22Rv1 (cell line): ENCODE results near the gene OTOP1.
"Not testable (repeated sequence)": the region's sequence is repeated elsewhere in the genome, so short reads cannot be mapped to it uniquely, and the experiment has no call there.

ENCODE experiments used
- H3K27ac ChIP-seq: fragments of 450-650 bp; 2 replicates; pipeline ENCODE4 v1.5.1; 2017
- CTCF ChIP-seq: fragments of 450-650 bp; IDR thresholded peaks from 2 replicates; pipeline ENCODE4 v1.5.1; 2017; ENCODE audit warnings: mild to moderate bottlenecking
- ZFX ChIP-seq: fragments of 450-650 bp; IDR thresholded peaks from 2 replicates; pipeline ENCODE4 v1.6.1; 2017; ENCODE audit warnings: antibody characterized with exemption, borderline replicate concordance

OTOP1 gene

DNA sequence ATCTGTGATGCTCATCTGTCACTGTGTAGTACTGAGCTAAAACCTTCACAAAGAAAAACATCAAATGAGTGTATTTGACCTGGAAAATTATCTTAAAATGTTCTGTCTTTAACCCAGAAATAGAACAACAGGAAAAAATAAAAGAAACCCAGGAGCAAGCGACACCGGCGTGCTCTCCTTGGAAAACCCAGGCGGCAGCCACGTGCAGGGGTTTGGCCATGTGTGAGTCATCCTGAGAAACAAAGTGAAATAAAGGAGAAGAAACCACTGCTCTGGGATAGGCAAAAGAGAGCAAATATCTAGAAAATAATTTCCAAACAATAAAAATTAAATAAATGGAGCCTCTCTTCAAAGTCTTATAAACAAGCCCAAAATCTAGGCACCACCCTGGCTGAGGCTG is 41.3 kb upstream of the OTOP1 start:
- no peak for TF ChIP-seq ZFX
- TF ChIP-seq CTCF = no peak
- H3K27ac ChIP-seq = no peak overlapping the region

DNA sequence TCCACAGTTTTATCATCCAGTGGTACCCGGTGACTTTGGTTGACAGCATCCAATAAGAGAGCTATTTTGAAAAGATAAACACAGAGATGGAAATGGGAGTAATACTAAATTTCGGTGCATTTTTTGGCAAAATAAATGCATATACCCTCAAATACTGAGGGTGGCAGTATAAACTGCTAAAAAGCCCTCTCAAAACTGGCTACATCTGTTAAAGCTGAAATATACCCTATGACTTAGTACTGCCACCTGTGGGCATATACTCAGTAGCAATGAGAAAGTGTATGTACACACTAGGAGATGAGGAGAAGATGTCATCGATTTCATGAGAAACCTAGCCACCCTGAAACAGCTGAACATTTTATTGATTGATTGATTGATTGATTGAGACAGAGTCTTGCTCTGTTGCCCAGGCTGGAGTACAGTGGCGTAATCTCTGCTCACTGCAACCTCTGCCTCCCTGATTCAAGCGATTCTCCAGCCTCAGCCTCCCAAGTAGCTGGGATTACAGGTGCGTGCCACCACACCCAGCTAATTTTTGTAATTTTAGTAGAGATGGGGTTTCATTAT is 33.5 kb upstream of the OTOP1 start:
- no peak overlapping the region for H3K27ac ChIP-seq
- TF ChIP-seq CTCF (peak; percentile 28), ZFX (no peak)

GRCh38 chr4:4259484-4260100 is 32.9 kb upstream of the OTOP1 start:
- H3K27ac ChIP-seq = no peak overlapping the region
- TF ChIP-seq ZFX (no peak), CTCF (no peak)

GRCh38 chr4:4257705-4258104 is 31.0 kb upstream of the OTOP1 start:
- H3K27ac ChIP-seq = not testable (repeated sequence)

DNA sequence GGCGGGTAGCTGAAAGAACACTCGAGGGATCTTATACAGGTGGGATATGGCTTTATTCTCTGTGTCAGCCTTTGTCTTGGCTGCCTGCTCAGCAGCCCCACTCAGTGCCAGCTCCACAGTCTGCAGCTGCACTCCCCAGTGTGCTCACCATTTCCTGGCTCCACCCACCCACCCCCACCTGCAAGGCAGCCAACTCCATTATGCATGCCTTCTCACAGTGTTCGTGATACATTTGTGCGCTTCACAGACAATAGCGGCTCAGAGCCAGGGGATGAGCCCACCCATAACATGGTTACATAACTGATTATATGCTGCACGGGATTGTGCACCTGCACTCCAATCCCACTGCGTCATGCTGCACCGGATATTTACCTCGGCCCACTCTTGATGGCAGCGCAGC is 30.1 kb upstream of the OTOP1 start:
- TF ChIP-seq ZFX (no peak), CTCF (no peak)
- no peak overlapping the region for H3K27ac ChIP-seq

- no peak for TF ChIP-seq CTCF
- TF ChIP-seq ZFX = no peak
- H3K27ac ChIP-seq = no peak overlapping the region
These were observed 27.9 kb upstream of the OTOP1 start for GRCh38 chr4:4254666-4255065.

DNA sequence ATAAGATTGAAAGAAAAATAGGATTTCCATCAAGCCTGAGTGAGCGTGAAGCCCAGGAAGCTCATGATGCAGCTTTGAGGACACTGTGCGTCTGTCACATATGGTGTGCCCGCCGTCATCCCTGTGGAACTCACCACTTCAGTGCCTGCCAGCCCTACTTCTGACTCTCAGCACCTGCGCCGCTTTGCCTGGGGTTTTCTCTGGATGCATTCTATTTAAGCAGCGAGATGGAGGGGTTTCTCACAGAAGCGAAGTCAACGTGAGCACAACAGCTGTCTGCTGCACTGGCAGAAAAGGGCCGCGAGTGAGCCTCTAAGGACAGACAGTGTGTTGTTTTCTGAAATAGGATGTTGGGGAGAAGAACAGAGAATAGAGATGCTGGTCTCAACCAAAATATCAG is 27.5 kb upstream of the OTOP1 start:
- TF ChIP-seq ZFX = no peak
- no peak for TF ChIP-seq CTCF
- no peak overlapping the region for H3K27ac ChIP-seq

- H3K27ac ChIP-seq = no peak overlapping the region
- TF ChIP-seq ZFX (no peak), CTCF (no peak)
These were observed 23.1 kb upstream of the OTOP1 start for GRCh38 chr4:4249866-4250265.

- not testable (repeated sequence) for H3K27ac ChIP-seq
These were observed 22.6 kb upstream of the OTOP1 start for GRCh38 chr4:4249342-4249741.
